Right ventricle myocardium inferior (tissue), 1 donor: Measurements from ENCODE around the gene MTMR1. TPM values are rescaled to one million over a fixed set of nuclear protein-coding genes. Genes with fewer than 3 reads are reported as not detected.
A peak's percentile ranks its signal among the peaks of the same experiment; 100 is the strongest.

ENCODE experiments used
- ATAC-seq: fragments of 200-7000 bp; cut with Tn5 transposase; one replicate; pipeline ENCODE4 v1.9.1; 2020; ENCODE audit warnings: mild to moderate bottlenecking, moderate library complexity
- DNase-seq: peaks from one replicate; pipeline ENCODE4 v3.0.0; 2021; ENCODE audit errors: missing footprints
- intact Hi-C: fragments of 100-400 bp; cut with DNase I; formaldehyde crosslinking; loops from one replicate; pipeline ENCODE4 v1.11.0; 2022
- total RNA-seq: library from RNA; stranded (reverse); fragmentation: NEBNext Ultra II Directional; extraction: Animal tissue kit (Norgen Biotek cat#: 25700); gene quantifications from one replicate; pipeline ENCODE4 v1.2.1, GENCODE V29; 2021
- donor health status: DM: no; HTN: yes; CAD: no; lungs with severe emphysema.

The MTMR1 gene
- total RNA-seq, 1 donor from 2014 or later = 19.4 TPM

GRCh38 chrX:150759568-150760416 is 66.6 kb downstream of the MTMR1 start:
- ATAC-seq (no peak), DNase-seq (no peak)
- intact Hi-C loops = loop anchor here (10.0 kb wide), 1 partner anchor 225 kb away; the partner anchor contains the start of gene HMGB3

- no peak for ATAC-seq
- intact Hi-C loops = loop anchor here (10.0 kb wide), 1 partner anchor 224 kb away; the partner anchor contains the start of gene HMGB3
These were observed 68.1 kb downstream of the MTMR1 start for GRCh38 chrX:150761176-150761818.

GRCh38 chrX:150761819-150762216 is 68.6 kb downstream of the MTMR1 start:
- no peak for DNase-seq
- intact Hi-C loops = loop anchor here (10.0 kb wide), 1 partner anchor 223 kb away; the partner anchor contains the start of gene HMGB3
- no peak for ATAC-seq

More at GRCh38 chrX:150761176-150761818, 68.1 kb downstream of the MTMR1 start:
- DNase-seq = no peak

- no peak for ATAC-seq
- intact Hi-C loops = loop anchor here (10.0 kb wide), 1 partner anchor 222 kb away; the partner anchor contains the start of gene HMGB3
- no peak for DNase-seq
These were observed 69.3 kb downstream of the MTMR1 start for GRCh38 chrX:150762258-150763165.

- ATAC-seq (no peak), DNase-seq (no peak)
- intact Hi-C loops = loop anchor here (10.0 kb wide), 1 partner anchor 221 kb away; the partner anchor contains the start of gene HMGB3
These were observed 70.2 kb downstream of the MTMR1 start for GRCh38 chrX:150763303-150763797.

GRCh38 chrX:150763810-150764209 is 70.6 kb downstream of the MTMR1 start:
- no peak for ATAC-seq
- DNase-seq = no peak
- intact Hi-C loops = loop anchor here (10.0 kb wide), 1 partner anchor 221 kb away; the partner anchor contains the start of gene HMGB3

- DNase-seq (no peak), ATAC-seq (no peak)
- intact Hi-C loops = loop anchor here (10.0 kb wide), 1 partner anchor 220 kb away; the partner anchor contains the start of gene HMGB3
These were observed 72.0 kb downstream of the MTMR1 start for GRCh38 chrX:150765237-150765636.

GRCh38 chrX:150765782-150766350 is 72.7 kb downstream of the MTMR1 start:
- intact Hi-C loops = loop anchor here (10.0 kb wide), 1 partner anchor 219 kb away; the partner anchor contains the start of gene HMGB3
- no peak for DNase-seq
- ATAC-seq = no peak

- DNase-seq = no peak
- intact Hi-C loops = loop anchor here (10.0 kb wide), 1 partner anchor 218 kb away; the partner anchor contains the start of gene HMGB3
- no peak for ATAC-seq
These were observed 73.3 kb downstream of the MTMR1 start for GRCh38 chrX:150766351-150767044.

- no peak for DNase-seq
- intact Hi-C loops = loop anchor here (10.0 kb wide), 1 partner anchor 218 kb away; the partner anchor contains the start of gene HMGB3
- ATAC-seq = peak; percentile 53
These were observed 73.8 kb downstream of the MTMR1 start for GRCh38 chrX:150767045-150767395.

- no peak for DNase-seq
- no peak for ATAC-seq
- intact Hi-C loops = loop anchor here (10.0 kb wide), 1 partner anchor 217 kb away; the partner anchor contains the start of gene HMGB3
These were observed 74.4 kb downstream of the MTMR1 start for GRCh38 chrX:150767475-150768131.

- DNase-seq = no peak
- no peak for ATAC-seq
- intact Hi-C loops = loop anchor here (10.0 kb wide), 1 partner anchor 217 kb away; the partner anchor contains the start of gene HMGB3
These were observed 74.9 kb downstream of the MTMR1 start for GRCh38 chrX:150768132-150768485.

- ATAC-seq (no peak), DNase-seq (no peak)
- intact Hi-C loops = loop anchor here (10.0 kb wide), 1 partner anchor 216 kb away; the partner anchor contains the start of gene HMGB3
These were observed 75.5 kb downstream of the MTMR1 start for GRCh38 chrX:150768580-150769190.

- DNase-seq (no peak), ATAC-seq (no peak)
- intact Hi-C loops = loop anchor here (10.0 kb wide), 1 partner anchor 215 kb away; the partner anchor contains the start of gene HMGB3
These were observed 76.2 kb downstream of the MTMR1 start for GRCh38 chrX:150769408-150769807.

- ATAC-seq = no peak
- intact Hi-C loops = loop anchor here (5.0 to 10.0 kb wide), 2 partner anchors 124 to 232 kb away; partner anchors contain the start of gene CD99L2
- no peak for DNase-seq
These were observed 77.4 kb downstream of the MTMR1 start for GRCh38 chrX:150770623-150771022.

- ATAC-seq (no peak), DNase-seq (no peak)
- intact Hi-C loops = loop anchor here (5.0 to 10.0 kb wide), 2 partner anchors 124 to 231 kb away; partner anchors contain the start of gene CD99L2
These were observed 77.9 kb downstream of the MTMR1 start for GRCh38 chrX:150771116-150771515.
